HG03342 (cell line): ENCODE measurements around the gene CDH22.

Experiments
- ATAC-seq: cut with Tn5 transposase; IDR thresholded peaks from one replicate; pipeline ENCODE4 v1.9.1; 2021; ENCODE audit warnings: mild to moderate bottlenecking, moderate library complexity; ENCODE audit not compliant: unreplicated experiment

CDH22 gene

DNA sequence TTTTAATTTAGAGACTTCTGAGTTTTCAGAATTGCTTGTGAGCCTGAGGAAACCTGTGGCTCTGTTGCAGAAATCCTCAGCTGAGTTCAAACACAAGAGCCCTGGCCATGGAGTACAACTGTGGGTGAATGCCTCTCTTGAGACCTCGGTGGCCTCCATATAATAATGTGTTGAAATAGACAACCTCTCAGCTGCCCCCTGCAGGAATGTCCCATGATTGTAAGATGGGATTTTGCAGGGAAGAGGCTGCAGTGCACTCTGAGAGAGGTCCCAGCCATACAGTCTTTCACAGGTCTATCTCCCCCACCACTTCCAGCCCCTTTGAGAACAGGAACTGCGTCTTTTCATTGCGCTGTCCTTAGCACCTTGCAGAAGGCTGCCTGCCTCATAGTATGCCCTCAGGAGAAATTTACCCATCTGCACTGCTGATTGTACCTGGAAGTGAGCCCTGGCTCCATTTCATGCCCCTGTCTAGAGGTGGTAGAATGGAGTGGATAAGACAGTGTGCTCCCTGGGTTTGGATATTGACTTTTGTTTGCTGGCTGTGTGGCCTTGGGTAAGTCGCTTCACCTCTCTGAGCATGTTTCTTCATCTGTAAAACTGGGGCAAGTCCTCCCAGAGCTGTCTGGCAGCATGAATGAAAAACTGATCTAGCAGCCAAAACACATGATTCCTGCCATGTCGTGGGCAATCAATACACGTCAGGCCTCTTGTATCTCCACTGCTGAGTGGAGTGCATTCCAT, 16.8 kb upstream of the CDH22 start:
- no peak for ATAC-seq

GRCh38 chr20:46324379-46324778, 16.1 kb upstream of the CDH22 start:
- no peak for ATAC-seq

DNA sequence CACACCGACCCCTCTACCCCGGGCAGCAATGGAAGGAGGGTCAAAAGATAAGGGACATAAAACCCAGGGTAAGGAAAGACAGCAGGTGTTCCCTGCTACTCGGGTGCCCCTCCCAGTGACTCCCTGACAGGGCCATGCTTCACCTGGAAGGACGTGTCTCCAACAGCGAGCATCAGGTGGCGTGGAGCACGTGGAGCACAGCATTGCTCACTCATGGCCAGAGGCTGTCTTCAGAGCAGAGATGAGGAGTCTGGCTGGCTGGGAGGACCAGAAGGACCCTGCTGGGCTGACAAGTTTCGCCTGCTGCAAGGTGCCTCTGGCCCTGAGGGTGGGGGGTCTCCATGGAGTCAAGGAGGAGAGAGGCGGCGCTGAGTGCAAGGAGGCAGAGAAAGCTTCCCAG, 15.3 kb upstream of the CDH22 start:
- ATAC-seq = no peak

GRCh38 chr20:46322641-46323040, 14.3 kb upstream of the CDH22 start:
- no peak for ATAC-seq

GRCh38 chr20:46317685-46318177, 9.4 kb upstream of the CDH22 start:
- no peak for ATAC-seq

DNA sequence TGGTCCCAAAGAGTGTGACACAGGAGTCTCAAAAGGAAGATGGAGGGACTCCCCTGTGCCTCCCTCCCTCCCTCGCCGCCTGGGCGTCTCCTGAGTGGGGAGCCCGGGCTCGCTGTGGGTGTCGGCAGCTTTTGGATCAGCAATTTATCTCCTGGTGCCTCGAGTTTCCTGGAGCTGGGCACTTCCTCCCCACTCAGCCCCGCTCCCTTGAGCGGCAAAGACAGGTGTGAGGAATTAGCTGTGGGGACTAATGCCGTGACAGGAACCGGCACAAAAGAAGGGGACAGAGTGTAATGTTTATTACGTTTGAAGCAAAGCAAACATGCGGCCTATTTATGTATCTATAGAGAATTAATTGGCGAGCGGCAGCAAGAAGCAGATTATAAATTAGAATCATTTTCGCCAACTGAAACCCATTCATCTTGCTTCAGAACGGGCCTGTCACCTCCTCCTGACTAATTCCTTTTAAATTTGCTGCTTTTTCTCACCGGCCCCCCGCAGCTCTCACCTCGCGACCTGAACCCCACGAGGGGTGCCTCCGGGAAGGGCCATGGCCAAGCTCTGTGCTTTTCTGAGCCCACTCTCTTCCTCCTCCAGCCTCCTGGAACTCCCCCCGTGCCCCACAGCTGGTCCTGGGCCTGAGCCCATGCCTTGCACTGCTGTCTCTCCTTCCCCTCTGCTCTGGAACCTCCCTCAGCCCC, 8.8 kb upstream of the CDH22 start:
- no peak for ATAC-seq

- no peak for ATAC-seq
These were observed 7.0 kb upstream of the CDH22 start for GRCh38 chr20:46315311-46315710.

DNA sequence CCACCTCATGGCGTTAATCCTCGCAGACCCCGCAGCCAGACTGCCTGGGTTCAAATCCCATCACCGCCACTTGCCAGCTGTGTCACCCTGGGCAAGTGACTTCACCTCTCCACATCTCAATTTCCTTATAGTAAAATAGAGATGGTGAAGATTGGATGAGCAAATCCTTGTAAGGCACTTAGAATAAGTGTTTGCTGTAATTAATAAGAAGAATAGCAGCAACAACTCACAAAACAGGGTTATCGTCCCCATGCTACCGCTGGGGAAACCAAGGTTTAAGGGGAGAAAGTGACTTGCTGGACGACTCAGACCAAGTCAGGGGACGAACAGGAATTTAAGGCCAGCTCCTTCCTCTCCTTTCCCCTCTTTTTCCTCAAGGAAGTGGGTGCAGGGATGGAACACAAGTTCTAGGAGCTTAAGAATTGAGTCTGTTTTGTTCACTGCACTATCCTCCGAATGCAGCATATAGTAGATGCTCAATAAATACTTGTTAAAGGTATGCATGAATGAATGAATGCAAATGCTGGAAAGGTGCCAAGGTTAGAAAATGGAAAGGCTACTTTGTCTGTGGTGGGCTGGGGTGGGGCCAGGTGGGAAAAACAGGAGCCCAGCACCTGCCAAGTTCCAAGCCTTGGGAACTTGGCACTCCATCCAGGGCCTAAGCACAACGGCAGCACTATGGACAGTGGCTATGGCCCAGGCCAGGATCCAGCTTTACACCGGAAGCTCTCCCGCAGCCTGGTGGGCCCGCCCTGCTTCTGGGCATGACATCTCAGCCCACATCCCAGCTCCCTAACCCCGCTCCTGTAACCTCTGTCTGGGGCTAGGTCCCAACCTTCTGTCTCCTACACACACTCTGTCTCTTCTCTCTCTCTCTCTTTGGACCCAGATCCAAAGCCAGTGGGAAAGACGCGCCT, 4.9 kb upstream of the CDH22 start:
- ATAC-seq = no peak

GRCh38 chr20:46312075-46312944, 4.0 kb upstream of the CDH22 start:
- ATAC-seq = no peak

DNA sequence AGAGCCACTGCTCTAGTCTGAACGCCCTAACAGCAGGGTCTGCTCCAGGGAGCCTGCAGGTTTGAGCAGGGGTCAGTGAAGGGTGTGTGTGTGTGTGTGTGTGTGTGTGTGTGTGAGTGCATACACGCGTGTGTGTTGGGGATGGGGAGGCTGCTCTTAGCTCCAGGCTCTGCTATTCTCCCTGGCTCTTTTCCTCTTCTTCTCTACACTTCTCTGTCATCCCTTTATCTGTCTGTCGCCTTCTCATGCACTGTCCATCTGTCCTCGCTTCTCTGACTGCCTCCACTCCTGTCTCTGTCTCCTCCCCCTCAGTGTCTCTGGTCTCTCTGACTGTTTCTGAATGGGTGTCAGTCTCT, 3.4 kb upstream of the CDH22 start:
- no peak for ATAC-seq

GRCh38 chr20:46311039-46311650, 2.8 kb upstream of the CDH22 start:
- ATAC-seq = no peak

DNA sequence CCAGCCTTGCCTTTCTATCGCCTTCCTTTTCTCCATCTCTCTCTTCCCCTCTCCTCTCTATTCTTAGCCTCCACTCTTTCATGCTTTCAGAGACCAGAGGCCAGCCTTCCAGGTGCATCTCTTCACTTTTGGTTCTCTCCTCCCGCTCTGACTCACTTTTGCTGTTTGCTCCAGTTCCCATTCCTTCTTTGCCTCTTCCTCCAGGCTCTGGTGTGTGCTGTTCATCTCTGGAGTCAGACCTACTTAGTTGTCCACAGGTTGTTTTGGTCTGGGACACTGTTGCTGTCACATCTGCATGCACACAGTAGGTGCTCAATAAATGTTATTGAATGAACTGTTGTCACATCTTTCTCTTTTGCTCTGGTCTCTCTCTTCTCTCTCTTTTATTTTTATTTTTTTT, 1.6 kb upstream of the CDH22 start:
- ATAC-seq = no peak

GRCh38 chr20:46307999-46308257, 370 bp downstream of the CDH22 start:
- ATAC-seq = no peak

GRCh38 chr20:46307139-46307998, 929 bp downstream of the CDH22 start:
- peak; percentile 75 for ATAC-seq

DNA sequence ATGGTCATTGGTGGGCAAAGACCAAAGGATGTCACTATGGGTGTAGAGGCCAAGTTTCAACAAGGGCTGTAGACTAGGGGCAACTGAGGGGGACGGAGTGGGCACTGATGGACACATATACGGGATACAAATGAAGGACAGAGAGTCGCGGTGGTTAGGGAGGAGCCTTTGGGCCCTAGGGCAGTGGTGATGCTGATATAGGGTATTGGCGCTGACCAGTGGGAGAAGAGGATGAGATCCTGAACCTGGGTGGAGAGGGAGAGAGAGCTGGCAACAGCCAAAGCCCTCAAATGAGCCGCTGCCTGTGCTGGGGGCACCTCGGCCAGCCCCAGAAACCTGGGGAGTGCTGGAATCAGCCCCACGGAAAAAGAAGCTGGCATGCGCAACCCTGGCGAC, 1.6 kb downstream of the CDH22 start:
- no peak for ATAC-seq

- no peak for ATAC-seq
These were observed 2.3 kb downstream of the CDH22 start for GRCh38 chr20:46305973-46306360.

GRCh38 chr20:46305331-46305972, 2.8 kb downstream of the CDH22 start:
- no peak for ATAC-seq

DNA sequence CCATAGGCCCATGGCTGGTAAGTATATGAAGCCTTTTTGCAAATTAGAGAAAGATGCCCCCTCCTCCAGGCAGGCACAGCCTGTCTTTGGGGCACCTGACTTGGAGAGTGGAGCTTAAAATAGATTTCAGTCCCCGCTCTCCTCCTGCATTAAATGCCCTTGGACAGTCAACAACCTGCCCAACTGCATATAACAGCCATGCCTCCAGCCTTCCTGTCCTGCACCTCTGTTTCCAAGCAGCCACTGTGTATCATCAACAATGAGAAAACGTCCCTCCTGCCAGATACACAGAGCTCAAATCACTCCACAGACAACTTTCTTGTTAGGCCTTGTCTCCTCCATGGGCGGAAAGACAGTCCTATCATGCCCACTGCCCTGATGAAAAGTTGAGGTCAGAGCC, 3.4 kb downstream of the CDH22 start:
- no peak for ATAC-seq

DNA sequence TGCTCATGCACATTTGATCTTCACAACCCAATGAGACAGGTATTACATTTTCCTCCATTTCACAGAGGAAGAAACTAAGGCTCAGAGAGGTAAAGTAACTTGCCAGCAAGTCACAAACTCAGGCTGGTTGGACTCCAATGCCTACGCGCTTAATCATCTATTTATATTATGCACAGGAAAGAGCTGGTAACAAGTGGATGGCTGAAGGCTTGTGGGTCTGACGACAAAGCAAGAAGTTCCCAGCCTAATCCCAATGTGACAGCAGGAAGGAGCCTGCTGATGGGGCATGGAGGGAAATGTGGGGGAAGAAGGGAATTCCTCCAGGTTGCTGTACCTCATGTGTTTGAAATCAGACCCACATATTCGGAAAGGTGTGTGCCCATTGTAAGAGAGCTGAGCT, 3.9 kb downstream of the CDH22 start:
- ATAC-seq = no peak
